ENCODE data around the gene GNAZ.
"Not testable (repeated sequence)": the region's sequence is repeated elsewhere in the genome, so short reads cannot be mapped to it uniquely, and the experiment has no call there.

GNAZ gene

DNA sequence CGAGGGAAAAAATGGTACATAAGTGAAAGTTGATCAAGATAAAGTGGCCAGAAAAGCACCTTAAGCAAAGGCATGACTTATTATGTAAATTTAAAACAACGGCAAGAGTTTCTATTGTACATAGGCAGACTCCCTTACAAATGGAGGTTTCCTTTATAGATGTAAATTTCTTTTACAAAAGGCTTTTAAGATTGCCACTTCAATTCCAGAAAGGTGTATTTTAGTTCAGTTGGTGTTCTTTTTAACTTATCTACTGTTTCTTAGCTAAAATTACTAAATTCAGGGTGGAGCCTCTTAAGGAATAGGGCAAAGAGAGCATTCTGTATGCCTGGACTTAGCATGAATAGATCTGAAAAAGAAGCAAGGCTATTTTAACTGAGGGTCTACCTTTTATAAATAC lies 24.9 kb upstream of the GNAZ start:
- DNase-seq (ENCODE audit: extremely low spot score) = no peak
- ChIA-PET POLR2A (no interaction called here), CTCF (no interaction called here)
- TF ChIP-seq, protein P1, sequence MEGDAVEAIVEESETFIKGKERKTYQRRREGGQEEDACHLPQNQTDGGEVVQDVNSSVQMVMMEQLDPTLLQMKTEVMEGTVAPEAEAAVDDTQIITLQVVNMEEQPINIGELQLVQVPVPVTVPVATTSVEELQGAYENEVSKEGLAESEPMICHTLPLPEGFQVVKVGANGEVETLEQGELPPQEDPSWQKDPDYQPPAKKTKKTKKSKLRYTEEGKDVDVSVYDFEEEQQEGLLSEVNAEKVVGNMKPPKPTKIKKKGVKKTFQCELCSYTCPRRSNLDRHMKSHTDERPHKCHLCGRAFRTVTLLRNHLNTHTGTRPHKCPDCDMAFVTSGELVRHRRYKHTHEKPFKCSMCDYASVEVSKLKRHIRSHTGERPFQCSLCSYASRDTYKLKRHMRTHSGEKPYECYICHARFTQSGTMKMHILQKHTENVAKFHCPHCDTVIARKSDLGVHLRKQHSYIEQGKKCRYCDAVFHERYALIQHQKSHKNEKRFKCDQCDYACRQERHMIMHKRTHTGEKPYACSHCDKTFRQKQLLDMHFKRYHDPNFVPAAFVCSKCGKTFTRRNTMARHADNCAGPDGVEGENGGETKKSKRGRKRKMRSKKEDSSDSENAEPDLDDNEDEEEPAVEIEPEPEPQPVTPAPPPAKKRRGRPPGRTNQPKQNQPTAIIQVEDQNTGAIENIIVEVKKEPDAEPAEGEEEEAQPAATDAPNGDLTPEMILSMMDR (IDR thresholded peaks at IDR 0.05; ENCODE audit: control extremely low read depth, extremely low read depth, low read depth, missing control alignments) = no peak

- POLR2A ChIA-PET = no interaction called here
- CTCF ChIA-PET = no interaction called here
These were observed 23.1 kb upstream of the GNAZ start for GRCh38 chr22:23047265-23047664.

GRCh38 chr22:23047742-23048141 lies 22.6 kb upstream of the GNAZ start:
- TF ChIP-seq, protein P1 (IDR thresholded peaks at IDR 0.05; ENCODE audit: control extremely low read depth, extremely low read depth, low read depth, missing control alignments) = no peak
- POLR2A ChIA-PET = no interaction called here
- no peak for DNase-seq (ENCODE audit: extremely low spot score)
- CTCF ChIA-PET = no interaction called here

More at GRCh38 chr22:23047265-23047664, 23.1 kb upstream of the GNAZ start:
- DNase-seq (ENCODE audit: extremely low spot score) = no peak
- TF ChIP-seq, protein P1 (IDR thresholded peaks at IDR 0.05; ENCODE audit: control extremely low read depth, extremely low read depth, low read depth, missing control alignments) = no peak

DNA sequence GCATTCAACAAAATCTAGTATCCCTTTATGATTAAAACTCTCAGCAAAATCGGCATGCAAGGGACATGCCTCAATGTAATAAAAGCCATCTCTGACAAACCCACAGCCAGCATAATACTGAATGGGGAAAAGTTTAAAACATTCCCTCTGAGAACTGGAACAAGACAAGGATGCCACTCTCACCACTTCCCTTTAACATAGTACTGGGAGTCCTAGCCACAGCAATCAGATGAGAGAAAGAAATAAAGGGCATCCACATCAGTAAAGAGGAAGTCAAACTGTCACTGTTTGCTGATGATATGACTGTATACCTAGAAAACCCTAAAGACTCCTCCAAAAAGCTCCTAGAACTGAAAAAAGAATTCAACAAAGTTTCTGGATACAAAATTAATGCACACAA lies 19.8 kb upstream of the GNAZ start:
- POLR2A ChIA-PET; DNase-seq (ENCODE audit: extremely low spot score): not testable (repeated sequence)

GRCh38 chr22:23053051-23053707 lies 17.1 kb upstream of the GNAZ start:
- CTCF ChIA-PET = no interaction called here
- TF ChIP-seq, protein P1 (IDR thresholded peaks at IDR 0.05; ENCODE audit: control extremely low read depth, extremely low read depth, low read depth, missing control alignments) = no peak
- DNase-seq (ENCODE audit: extremely low spot score) = no peak
- POLR2A ChIA-PET = no interaction called here

More for the DNA sequence above, 19.8 kb upstream of the GNAZ start:
- CTCF ChIA-PET = not testable (repeated sequence)

DNA sequence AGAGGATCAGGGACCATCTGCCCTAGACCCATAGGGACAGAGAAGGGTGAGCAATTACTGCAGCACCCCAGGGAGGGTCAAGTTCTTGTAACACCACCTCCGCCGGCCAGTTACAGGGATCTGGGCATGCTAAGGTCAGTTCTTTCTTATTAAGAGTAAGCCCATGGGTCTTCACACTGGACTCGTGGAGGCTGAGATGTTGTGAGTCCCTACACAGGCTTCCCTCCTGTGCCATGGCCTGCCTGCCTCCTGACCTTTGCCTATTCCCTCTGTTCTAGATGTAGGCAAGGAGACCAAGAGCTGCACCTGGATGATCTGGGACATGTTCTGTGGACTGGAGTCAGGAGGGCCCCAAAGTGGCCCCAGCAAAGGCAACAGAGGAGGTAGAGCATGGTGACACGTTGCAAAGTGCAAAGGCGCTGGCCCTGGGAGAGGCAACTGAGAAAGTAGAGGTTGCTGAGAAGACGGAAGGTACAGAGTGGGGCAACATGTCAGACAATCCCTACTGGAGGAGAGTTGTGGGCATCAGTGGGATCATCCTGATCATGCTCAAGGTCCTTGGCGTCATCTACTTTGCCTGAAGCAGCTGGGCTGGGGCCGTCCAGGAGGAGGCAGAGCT lies 16.3 kb upstream of the GNAZ start:
- TF ChIP-seq, protein P1 (IDR thresholded peaks at IDR 0.05; ENCODE audit: control extremely low read depth, extremely low read depth, low read depth, missing control alignments) = no peak
- ChIA-PET CTCF (no interaction called here), POLR2A (no interaction called here)
- peak; percentile 5 for DNase-seq (ENCODE audit: extremely low spot score)

GRCh38 chr22:23054531-23055257 lies 15.6 kb upstream of the GNAZ start:
- TF ChIP-seq, protein P1 (IDR thresholded peaks at IDR 0.05; ENCODE audit: control extremely low read depth, extremely low read depth, low read depth, missing control alignments) = no peak
- POLR2A ChIA-PET = no interaction called here
- CTCF ChIA-PET = no interaction called here
- DNase-seq (ENCODE audit: extremely low spot score) = peak; percentile 75
